NT2/D1 (cell line): ENCODE data around the gene PHTF1.

Experiments
- SUZ12 ChIP-seq: IDR thresholded peaks from 2 replicates; pipeline ENCODE4 v1.6.1; 2011; ENCODE audit not compliant: insufficient read length, insufficient read depth; ENCODE audit errors: extremely low read depth
- YY1 ChIP-seq: IDR thresholded peaks from 2 replicates; pipeline ENCODE4 v1.6.1; 2011; ENCODE audit not compliant: insufficient read length, insufficient read depth
- ZNF274 ChIP-seq: IDR thresholded peaks from 2 replicates; pipeline ENCODE4 v1.6.1; 2011; ENCODE audit warnings: mild to moderate bottlenecking, low read depth, low read length

- TF ChIP-seq ZNF274 (no peak), SUZ12 (no peak), YY1 (no peak)
Measured at GRCh38 chr1:113765306-113766230, 6.3 kb upstream of the PHTF1 start.
